Natural killer cell (primary cell): ENCODE data around the gene ERC1. TPM values are rescaled to one million over a fixed set of nuclear protein-coding genes. Genes with fewer than 3 reads are reported as not detected.

Source experiments
- ATAC-seq, 3 donors: fragments of 150-1000 bp in 2 of 3; fragments of 200-7000 bp in 1 of 3; cut with Tn5 transposase; 1 replicate in 1 of 3; 2 replicates in 2 of 3; pipeline ENCODE4 v1.10.0; 2021; ENCODE audit warnings: mild to moderate bottlenecking in 2 of 3, moderate library complexity in 2 of 3
- DNase-seq, 2 donors: peaks; one replicate each; pipeline versions ENCODE4 v3.0.0 to v3.0.0-alpha.2; 2013 to 2021; ENCODE audit warnings: mixed read lengths in 1 of 2
- H3K27ac ChIP-seq: one replicate; pipeline ENCODE4 v1.5.1; 2013; ENCODE audit warnings: mild to moderate bottlenecking, low read length
- H3K27me3 ChIP-seq: one replicate; pipeline ENCODE4 v1.6.1; 2013; ENCODE audit warnings: low read length; ENCODE audit not compliant: control insufficient read depth, insufficient read depth
- H3K36me3 ChIP-seq: one replicate; pipeline ENCODE4 v1.6.1; 2013; ENCODE audit warnings: low read length; ENCODE audit not compliant: control insufficient read depth, insufficient read depth
- H3K4me1 ChIP-seq: one replicate; pipeline ENCODE4 v1.6.1; 2013; ENCODE audit warnings: low read length; ENCODE audit not compliant: control insufficient read depth, insufficient read depth
- H3K4me3 ChIP-seq: one replicate; pipeline ENCODE4 v1.5.1; 2013; ENCODE audit warnings: low read length
- H3K9me3 ChIP-seq: one replicate; pipeline ENCODE4 v1.6.1; 2013; ENCODE audit warnings: low read length; ENCODE audit not compliant: control insufficient read depth, insufficient read depth
- H3K27ac Mint-ChIP-seq, 2 donors: one replicate each; pipeline ENCODE4 v1.8.0; 2022; ENCODE audit warnings: mild to moderate bottlenecking in 2 of 2, mixed read lengths in 2 of 2, moderate library complexity in 1 of 2
- H3K27me3 Mint-ChIP-seq, 2 donors: one replicate each; pipeline ENCODE4 v1.8.0; 2022; ENCODE audit warnings: low read depth in 2 of 2, mixed read lengths in 2 of 2
- H3K36me3 Mint-ChIP-seq: one replicate; pipeline ENCODE4 v1.8.0; 2022; ENCODE audit warnings: mixed read lengths
- H3K4me1 Mint-ChIP-seq, 2 donors: one replicate each; pipeline ENCODE4 v1.8.0; 2022; ENCODE audit warnings: mixed read lengths in 2 of 2
- H3K4me3 Mint-ChIP-seq: one replicate; pipeline ENCODE4 v1.8.0; 2022; ENCODE audit warnings: mild to moderate bottlenecking, moderate library complexity, mixed read lengths
- H3K9me3 Mint-ChIP-seq, 2 donors: one replicate each; pipeline ENCODE4 v1.8.0; 2022; ENCODE audit warnings: mixed read lengths in 2 of 2
- WGBS: methylation state at CpG from one replicate; pipeline ENCODE4 v1.1.7; 2013; ENCODE audit warnings: missing lambda C conversion rate; ENCODE audit not compliant: insufficient coverage; 5-methylcytosine and 5-hydroxymethylcytosine counted together
- intact Hi-C: fragments of 100-400 bp; cut with micrococcal nuclease; formaldehyde crosslinking; loops from one replicate; pipeline ENCODE4 v1.14.2; 2022
- total RNA-seq, 4 donors: library from RNA; stranded (reverse); fragments of 120-200 nt in 1 of 4; gene quantifications; one replicate each; pipeline versions ENCODE4 v1.2.3 to v1.2.4, GENCODE V29; 2013 to 2022
- TF ChIP-seq, protein P1 (sequence below): fragments of 200-600 bp; IDR thresholded peaks from one replicate; pipeline ENCODE4 v1.8.0; 2022; ENCODE audit warnings: antibody characterized with exemption

Gene ERC1
- total RNA-seq, 3 donors from 2014 or later (not counting 1 experiment from before 2014, with no cell fraction given), result 43.5 to 54.0 (median 44.9) TPM

DNA sequence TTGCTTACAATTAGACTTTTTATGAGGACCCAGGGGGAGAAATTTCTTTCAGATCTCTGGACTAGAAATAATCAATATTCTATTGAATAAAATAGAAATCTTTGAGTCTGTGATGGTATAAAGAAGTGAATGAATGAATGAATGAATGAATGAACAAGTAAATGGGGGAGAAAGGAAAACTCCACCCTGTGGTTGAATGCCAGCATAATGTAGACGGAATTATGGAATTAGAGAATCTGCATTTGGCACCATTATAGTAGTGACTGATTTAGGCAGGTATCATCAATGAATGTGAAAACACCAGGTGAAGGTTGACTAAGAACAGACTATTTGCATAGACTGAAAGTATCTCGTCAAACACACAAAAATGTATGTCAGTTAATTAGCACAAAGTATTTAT, 468.3 kb downstream of the ERC1 start:
- Mint-ChIP-seq H3K36me3 (no peaks in the 10 kb centered on the region), H3K27ac (no peak overlapping the region), H3K4me3 (no peak overlapping the region), H3K4me1 (no peaks in the 10 kb centered on the region), H3K27me3 (no peaks in the 10 kb centered on the region), H3K9me3 (no peaks in the 10 kb centered on the region)
- 95% methylated on average over 1 of the region's 2 CpGs for WGBS
- no peaks in the 10 kb centered on the region for H3K27me3 ChIP-seq
- no peak overlapping the region for H3K4me3 ChIP-seq
- ATAC-seq (no peak), DNase-seq (no peak)
- H3K36me3 ChIP-seq, result no peaks in the 10 kb centered on the region
- TF ChIP-seq, protein P1, sequence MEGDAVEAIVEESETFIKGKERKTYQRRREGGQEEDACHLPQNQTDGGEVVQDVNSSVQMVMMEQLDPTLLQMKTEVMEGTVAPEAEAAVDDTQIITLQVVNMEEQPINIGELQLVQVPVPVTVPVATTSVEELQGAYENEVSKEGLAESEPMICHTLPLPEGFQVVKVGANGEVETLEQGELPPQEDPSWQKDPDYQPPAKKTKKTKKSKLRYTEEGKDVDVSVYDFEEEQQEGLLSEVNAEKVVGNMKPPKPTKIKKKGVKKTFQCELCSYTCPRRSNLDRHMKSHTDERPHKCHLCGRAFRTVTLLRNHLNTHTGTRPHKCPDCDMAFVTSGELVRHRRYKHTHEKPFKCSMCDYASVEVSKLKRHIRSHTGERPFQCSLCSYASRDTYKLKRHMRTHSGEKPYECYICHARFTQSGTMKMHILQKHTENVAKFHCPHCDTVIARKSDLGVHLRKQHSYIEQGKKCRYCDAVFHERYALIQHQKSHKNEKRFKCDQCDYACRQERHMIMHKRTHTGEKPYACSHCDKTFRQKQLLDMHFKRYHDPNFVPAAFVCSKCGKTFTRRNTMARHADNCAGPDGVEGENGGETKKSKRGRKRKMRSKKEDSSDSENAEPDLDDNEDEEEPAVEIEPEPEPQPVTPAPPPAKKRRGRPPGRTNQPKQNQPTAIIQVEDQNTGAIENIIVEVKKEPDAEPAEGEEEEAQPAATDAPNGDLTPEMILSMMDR, result no peak
- H3K27ac ChIP-seq, result no peak overlapping the region
- no peaks in the 10 kb centered on the region for H3K9me3 ChIP-seq
- intact Hi-C loops, result no loop called here
- no peaks in the 10 kb centered on the region for H3K4me1 ChIP-seq

DNA sequence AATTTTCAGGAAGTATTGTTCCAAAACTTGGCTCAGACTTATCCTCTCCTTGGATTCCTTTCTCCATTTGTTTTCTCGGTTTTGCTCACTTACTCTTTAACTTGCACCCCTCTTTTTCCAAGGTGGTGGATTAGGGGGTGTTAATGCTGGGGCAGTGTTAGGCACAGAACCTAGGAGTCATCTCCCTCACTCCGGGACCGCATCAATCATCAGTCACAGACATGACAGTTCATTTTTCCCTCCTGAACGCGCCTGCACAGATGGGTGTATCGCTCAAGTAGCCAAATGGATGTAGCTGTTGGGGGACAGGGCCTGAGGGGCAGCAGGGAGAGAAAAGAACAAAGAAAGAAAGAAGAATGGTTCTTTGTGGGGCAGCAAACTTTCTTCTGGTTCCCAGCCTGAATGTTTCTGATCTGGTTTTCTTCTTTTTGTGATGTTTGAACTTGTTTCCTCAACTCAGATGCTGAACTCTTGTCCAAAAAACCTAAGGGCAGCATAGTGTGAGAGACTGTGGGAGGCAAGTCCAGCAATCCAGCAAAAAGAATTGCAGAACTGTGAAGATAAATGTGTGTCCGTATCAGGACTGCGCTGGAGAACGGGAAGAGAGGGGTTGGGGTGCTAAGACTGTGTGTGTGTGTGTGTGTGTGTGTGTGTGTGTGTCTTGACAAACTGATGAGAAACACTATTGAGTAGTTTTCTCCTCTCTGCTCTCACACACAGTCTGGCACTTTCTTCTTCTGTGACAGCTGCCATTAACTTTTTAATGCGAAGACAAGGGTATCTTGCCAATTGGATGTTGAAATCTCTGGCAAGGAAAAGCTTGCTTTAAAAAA, 472.3 kb downstream of the ERC1 start:
- Mint-ChIP-seq H3K36me3 (no peaks in the 10 kb centered on the region), H3K27me3 (no peaks in the 10 kb centered on the region), H3K9me3 (no peaks in the 10 kb centered on the region), H3K27ac (no peak overlapping the region), H3K4me1 (no peaks in the 10 kb centered on the region), H3K4me3 (no peak overlapping the region)
- H3K4me3 ChIP-seq, result no peak overlapping the region
- no peaks in the 10 kb centered on the region for H3K4me1 ChIP-seq
- 92% methylated on average over 9 of the region's 10 CpGs for WGBS
- no peaks in the 10 kb centered on the region for H3K36me3 ChIP-seq
- ATAC-seq, result no peak
- intact Hi-C loops, result no loop called here
- H3K9me3 ChIP-seq, result no peaks in the 10 kb centered on the region
- DNase-seq, result no peak
- no peak overlapping the region for H3K27ac ChIP-seq
- TF ChIP-seq, protein P1, result no peak
- H3K27me3 ChIP-seq, result no peaks in the 10 kb centered on the region

DNA sequence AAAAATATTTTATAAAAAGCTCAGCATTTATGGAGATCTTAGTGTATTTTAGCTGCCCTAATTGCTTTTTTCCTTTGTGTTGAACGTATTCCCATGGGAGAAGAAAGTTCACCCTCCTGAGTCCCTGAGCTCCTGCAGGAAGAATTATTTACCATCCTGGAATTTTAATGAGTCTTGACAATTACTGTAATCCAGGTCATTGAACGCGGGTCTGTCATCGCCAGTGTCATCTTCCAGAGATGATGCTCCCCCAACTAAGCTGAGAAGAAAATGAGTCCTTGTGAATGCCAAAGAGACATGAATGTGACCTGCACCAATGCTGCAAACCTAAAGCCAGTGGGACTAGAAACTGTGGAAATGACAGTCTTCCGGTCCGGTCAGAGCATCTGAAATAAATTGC, 473.9 kb downstream of the ERC1 start:
- ATAC-seq (no peak), DNase-seq (no peak)
- H3K27ac ChIP-seq, result no peak overlapping the region
- Mint-ChIP-seq H3K27ac (no peak overlapping the region), H3K27me3 (no peaks in the 10 kb centered on the region), H3K36me3 (no peaks in the 10 kb centered on the region), H3K9me3 (no peaks in the 10 kb centered on the region), H3K4me1 (no peaks in the 10 kb centered on the region), H3K4me3 (no peak overlapping the region)
- no peaks in the 10 kb centered on the region for H3K36me3 ChIP-seq
- H3K4me1 ChIP-seq, result no peaks in the 10 kb centered on the region
- 98% methylated on average over 6 of the region's 6 CpGs for WGBS
- no peaks in the 10 kb centered on the region for H3K9me3 ChIP-seq
- H3K4me3 ChIP-seq, result no peak overlapping the region
- intact Hi-C loops, result no loop called here
- TF ChIP-seq, protein P1, result no peak
- H3K27me3 ChIP-seq, result no peaks in the 10 kb centered on the region

DNA sequence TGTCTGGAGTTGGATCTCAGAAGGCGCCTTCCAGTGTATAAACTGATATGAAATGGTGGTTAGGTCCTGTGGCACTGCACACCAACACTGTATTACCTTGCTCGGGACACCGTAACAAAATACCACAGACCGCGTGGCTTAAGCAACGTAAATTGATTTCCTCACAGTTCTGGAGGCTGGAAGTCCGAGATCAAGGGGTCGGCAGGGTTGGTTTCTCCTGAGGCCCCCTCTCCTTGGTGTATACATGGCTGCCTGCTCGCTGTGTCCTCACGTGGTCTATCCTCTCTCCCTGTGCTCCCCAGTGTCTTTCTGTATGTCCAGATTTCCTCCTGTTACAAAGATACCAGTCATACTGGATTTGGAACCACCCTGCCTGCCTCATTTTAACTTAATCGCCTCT, 475.0 kb downstream of the ERC1 start:
- TF ChIP-seq, protein P1, result no peak
- Histone ChIP-seq H3K36me3 (no peaks in the 10 kb centered on the region), H3K9me3 (no peaks in the 10 kb centered on the region), H3K4me3 (no peak overlapping the region), H3K27me3 (no peaks in the 10 kb centered on the region), H3K27ac (no peak overlapping the region), H3K4me1 (no peaks in the 10 kb centered on the region)
- Mint-ChIP-seq H3K27me3 (no peaks in the 10 kb centered on the region), H3K9me3 (no peaks in the 10 kb centered on the region), H3K36me3 (no peaks in the 10 kb centered on the region), H3K27ac (no peak overlapping the region), H3K4me1 (no peaks in the 10 kb centered on the region), H3K4me3 (no peak overlapping the region)
- WGBS, result 96% methylated on average over 11 of the region's 11 CpGs
- intact Hi-C loops, result no loop called here
- ATAC-seq, result no peak
- DNase-seq, result no peak
